ENCODE data around the gene MUC12.

GRCh38 chr7:100971111-100972001 is 2.0 kb downstream of the MUC12 start:
- TF ChIP-seq CTCF (IDR thresholded peaks at IDR 0.05) (no peak), POLR2A (IDR thresholded peaks at IDR 0.05) (no peak)
